Stimulated activated CD4-positive, alpha-beta T cell treated with anti-CD3 and anti-CD28 coated beads, Interleukin-1b, Interleukin-23, amount 100 ng/mL, for 1 hour (primary cell): Measurements from ENCODE around the gene MARCHF10.

Experiments
- DNase-seq, 2 donors: peaks; one replicate each; pipeline ENCODE4 v3.0.0-alpha.2; 2020; ENCODE audit warnings: low read depth in 2 of 2

The MARCHF10 gene

GRCh38 chr17:62658136-62658920 is 149.8 kb downstream of the MARCHF10 start:
- DNase-seq = no peak

- DNase-seq = no peak
Measured at GRCh38 chr17:62657690-62658089, 150.4 kb downstream of the MARCHF10 start.

- DNase-seq = no peak
Measured at GRCh38 chr17:62657145-62657665, 150.9 kb downstream of the MARCHF10 start.

DNA sequence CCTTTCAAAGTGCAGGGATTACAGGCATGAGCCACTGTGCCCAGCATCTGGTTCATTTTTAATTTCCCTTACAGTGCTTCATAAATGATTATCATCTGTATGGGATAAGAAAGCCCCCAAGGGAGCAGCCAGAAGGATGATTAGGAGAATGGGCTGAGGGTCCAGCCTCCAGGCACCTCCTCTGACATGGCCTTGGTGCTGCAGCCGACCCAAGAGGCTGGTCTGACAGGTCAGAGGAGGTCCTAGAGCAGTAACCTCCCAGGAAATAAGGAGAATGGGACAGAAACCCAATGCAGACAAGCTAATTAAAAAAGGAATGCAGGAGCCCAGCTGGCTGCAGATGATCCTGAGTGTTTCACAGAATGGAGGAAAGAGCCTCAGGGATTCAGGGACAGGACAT is 151.7 kb downstream of the MARCHF10 start:
- no peak for DNase-seq

DNA sequence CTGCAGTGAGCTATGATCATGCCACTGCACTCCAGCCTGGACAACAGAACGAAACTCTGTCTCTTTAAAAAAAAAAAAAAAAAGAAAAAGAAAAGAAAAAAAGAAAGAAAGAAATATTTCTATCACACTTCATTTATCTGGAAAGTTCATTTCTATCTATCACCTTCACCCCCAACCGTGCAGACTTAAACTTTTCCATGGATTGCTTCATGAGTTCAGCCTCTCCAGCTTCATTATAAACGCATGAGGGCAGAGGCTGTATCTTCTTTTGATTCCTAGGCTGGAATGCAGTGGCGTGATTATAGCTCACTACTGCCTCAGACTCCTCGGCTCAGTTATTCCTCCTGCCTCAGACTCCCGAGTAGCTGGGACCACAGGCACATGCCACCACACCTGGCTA is 152.5 kb downstream of the MARCHF10 start:
- DNase-seq = no peak

GRCh38 chr17:62653826-62654761 is 154.0 kb downstream of the MARCHF10 start:
- DNase-seq = no peak

GRCh38 chr17:62653002-62653825 is 154.9 kb downstream of the MARCHF10 start:
- DNase-seq = peak in 1 of 2 donors; percentile 89

- no peak for DNase-seq
Measured at GRCh38 chr17:62652251-62653001, 155.7 kb downstream of the MARCHF10 start.
